Fibroblast of pulmonary artery (primary cell): ENCODE results near the gene CDH15.
A peak's percentile ranks its signal among the peaks of the same experiment; 100 is the strongest.
"Not testable (repeated sequence)": the region's sequence is repeated elsewhere in the genome, so short reads cannot be mapped to it uniquely, and the experiment has no call there.

Experiments used
- DNase-seq: peaks from one replicate; pipeline ENCODE4 v3.0.0-alpha.2; 2010; ENCODE audit warnings: low read depth
- H3K4me3 ChIP-seq: replicated peaks from 2 replicates; pipeline ENCODE4 v1.5.1; 2011; ENCODE audit warnings: low read depth, mild to moderate bottlenecking, control low read depth, low read length, moderate library complexity
- TF ChIP-seq, protein P1 (sequence below): IDR thresholded peaks from 2 replicates; pipeline ENCODE4 v1.5.1; 2011; ENCODE audit warnings: mild to moderate bottlenecking, control low read depth, low read length, inconsistent platforms; ENCODE audit errors: missing control alignments

The CDH15 gene

DNA sequence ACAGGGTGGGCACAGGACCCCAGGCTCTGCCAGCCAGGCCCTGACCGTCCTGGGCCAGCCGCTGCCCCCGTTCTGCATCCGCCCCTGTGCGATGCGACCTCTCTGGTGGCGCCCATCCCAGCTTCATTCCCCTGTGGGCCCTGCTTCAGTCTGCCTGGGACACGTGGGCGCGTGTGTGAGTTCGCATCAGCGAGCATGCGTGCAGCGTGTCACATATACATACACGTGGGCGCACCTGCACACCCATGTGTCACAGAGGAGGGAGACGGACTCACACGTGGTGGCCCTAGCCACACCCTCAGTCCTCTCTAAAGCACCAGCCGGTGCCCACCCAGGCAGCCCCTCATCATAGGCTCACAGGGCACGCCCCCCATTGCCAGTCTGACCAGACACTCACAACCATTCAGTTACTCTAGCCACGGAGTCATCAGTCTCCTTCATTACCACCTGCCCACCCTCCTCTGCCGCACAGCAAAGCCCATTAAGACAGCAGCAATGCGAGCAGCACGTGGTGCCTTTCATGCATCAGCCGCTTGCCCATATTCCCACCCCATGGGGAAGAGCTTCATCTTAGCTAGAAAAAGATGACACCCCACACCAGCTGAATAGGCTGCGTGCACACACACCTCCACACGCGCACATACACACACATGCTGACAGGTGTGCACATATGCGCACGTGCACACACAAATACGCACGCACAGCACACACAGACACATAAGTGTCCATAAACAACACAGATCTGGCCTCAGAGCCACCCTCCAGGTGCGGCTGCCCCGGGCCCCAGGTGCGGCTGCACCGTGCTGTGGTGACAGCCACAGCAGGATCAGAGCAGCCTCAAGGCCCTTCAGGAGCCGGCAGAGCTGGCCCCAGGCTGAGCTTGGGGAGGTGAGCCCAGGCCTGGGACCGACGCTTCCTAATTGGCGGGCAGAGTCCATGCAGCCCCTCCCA is 9.5 kb upstream of the CDH15 start:
- TF ChIP-seq, protein P1, sequence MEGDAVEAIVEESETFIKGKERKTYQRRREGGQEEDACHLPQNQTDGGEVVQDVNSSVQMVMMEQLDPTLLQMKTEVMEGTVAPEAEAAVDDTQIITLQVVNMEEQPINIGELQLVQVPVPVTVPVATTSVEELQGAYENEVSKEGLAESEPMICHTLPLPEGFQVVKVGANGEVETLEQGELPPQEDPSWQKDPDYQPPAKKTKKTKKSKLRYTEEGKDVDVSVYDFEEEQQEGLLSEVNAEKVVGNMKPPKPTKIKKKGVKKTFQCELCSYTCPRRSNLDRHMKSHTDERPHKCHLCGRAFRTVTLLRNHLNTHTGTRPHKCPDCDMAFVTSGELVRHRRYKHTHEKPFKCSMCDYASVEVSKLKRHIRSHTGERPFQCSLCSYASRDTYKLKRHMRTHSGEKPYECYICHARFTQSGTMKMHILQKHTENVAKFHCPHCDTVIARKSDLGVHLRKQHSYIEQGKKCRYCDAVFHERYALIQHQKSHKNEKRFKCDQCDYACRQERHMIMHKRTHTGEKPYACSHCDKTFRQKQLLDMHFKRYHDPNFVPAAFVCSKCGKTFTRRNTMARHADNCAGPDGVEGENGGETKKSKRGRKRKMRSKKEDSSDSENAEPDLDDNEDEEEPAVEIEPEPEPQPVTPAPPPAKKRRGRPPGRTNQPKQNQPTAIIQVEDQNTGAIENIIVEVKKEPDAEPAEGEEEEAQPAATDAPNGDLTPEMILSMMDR = no peak
- no peak overlapping the region for H3K4me3 ChIP-seq

DNA sequence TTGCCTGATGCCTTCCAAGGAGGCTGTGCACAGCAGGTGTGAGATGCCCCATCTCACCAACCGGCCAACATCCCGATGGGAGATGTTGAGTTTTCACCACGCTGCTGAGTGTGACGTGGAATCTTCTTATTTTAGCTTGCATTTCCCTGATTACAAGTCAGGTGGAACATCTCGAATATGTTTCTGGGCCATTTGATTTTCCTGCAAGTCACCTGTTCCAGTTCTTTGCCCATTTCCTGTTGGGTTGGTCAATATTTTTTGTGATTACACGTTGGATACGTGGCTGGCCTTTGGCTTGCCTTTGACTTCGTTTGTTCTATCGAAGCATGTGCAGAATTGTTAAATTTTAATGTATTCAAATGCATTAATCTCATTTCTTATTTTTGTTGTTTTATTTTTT is 8.3 kb upstream of the CDH15 start:
- TF ChIP-seq, protein P1 = no peak
- no peak overlapping the region for H3K4me3 ChIP-seq
- no peak for DNase-seq

More for the DNA sequence above, 9.5 kb upstream of the CDH15 start:
- DNase-seq = no peak

DNA sequence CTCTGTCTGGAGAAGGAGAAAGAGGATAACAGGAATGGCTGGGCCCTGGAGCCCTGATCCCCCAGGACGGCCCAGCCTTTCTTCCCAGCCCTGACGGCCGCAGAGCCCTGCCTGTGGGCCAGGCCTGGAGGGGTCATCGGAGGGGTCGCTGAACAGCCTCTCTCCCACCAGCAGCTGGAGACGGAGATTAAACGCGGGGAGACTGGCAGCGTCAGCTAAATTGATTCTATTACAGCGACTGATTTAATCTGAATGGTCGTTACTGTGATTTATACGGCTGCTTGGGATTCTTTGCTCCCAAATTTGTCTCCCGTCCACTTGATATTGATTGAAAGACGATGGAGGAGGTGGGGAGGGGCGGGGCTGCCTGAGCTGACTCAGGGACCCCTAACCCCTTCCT is 7.1 kb upstream of the CDH15 start:
- TF ChIP-seq, protein P1 = no peak
- H3K4me3 ChIP-seq = no peak overlapping the region
- no peak for DNase-seq

DNA sequence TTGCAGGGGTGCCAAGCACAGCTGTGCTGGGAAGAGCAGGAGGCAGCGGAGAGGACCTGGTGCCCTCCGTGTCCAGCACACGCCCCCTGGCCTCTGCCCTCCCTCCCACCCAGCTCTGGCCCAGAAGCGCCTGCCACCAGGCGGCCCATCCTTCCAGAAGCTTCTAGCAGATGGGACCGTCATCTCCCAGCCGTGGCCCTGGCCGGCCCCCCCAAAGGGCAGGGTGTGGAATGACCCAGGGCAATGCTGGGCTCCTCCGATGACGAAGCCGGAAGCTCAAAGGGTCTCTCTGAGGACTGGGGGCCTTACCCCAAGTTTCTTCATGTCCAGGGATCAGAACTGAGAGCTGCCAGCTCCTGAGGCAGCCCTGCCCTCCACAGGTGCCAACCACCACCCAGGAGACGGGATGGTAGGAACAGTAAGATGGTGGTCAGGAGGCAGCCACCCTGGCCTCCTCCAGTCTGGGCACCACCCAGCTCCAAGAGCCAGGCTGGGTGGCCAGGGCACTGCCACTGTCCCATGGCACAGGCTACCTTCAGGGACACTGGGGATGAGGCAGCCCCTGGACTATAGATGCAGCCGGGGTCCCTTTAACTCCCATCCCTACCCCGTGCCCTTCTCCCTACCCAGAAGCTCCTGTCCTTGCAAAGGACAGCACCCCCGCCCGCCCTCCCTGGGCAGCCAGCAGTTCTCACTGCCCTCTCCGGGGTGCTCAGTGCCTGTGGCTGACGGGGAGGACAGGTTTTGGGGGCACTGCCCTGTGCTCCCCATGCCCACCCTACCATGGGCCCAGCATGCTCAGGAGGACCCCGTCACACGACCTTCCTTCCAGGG is 6.5 kb upstream of the CDH15 start:
- TF ChIP-seq, protein P1 = no peak
- no peak for DNase-seq
- H3K4me3 ChIP-seq = no peak overlapping the region

DNA sequence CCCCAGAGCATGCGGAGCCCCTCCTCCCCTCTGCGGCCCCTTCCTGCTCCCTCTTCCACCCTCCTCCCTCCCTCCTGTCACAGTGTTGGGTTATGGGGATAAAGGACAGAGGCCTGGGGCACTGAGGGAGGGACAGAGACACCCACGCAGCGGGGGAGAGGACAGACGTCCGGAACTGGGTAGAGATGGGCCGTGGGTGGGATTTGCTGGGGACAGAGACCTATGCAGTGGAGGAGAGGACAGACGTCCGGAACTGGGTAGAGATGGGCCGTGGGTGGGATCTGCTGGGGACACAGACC is 5.9 kb upstream of the CDH15 start:
- not testable (repeated sequence) for DNase-seq, H3K4me3 ChIP-seq

DNA sequence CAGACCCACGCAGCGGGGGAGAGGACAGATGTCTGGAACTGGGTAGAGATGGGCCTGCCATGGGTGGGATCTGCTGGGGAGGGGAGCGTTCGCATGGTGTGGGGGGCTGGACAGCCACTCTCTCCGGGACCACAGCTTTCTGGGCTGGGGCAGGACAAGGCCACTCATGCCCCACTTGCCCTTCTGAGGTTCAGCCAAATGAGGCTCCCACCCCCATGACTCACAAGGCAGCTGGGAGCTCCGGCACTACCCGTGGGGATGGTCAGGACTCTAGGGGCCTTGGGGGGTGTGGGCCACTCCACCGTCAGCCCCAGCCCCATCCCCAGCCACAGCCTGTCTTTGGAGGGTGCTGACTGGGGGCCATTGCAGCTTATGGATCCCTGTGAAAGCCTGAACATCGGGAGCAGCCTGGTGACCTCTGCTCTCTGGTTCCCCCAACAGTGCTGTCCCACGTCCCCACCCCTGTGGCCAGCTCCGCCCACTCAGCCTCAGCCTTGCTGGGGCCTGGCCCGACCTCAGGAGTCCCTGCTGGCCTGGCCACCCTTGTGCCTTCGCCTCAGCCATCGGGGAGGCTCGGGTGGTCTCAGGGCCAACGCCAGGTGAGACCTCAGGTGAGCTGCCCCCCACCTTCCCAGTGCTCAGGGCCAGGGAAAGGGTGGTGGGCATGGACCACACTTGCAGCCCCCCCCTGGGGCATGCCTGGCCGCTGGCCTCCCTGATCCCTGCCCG is 4.7 kb upstream of the CDH15 start:
- TF ChIP-seq, protein P1 = no peak
- no peak for DNase-seq
- no peak overlapping the region for H3K4me3 ChIP-seq

DNA sequence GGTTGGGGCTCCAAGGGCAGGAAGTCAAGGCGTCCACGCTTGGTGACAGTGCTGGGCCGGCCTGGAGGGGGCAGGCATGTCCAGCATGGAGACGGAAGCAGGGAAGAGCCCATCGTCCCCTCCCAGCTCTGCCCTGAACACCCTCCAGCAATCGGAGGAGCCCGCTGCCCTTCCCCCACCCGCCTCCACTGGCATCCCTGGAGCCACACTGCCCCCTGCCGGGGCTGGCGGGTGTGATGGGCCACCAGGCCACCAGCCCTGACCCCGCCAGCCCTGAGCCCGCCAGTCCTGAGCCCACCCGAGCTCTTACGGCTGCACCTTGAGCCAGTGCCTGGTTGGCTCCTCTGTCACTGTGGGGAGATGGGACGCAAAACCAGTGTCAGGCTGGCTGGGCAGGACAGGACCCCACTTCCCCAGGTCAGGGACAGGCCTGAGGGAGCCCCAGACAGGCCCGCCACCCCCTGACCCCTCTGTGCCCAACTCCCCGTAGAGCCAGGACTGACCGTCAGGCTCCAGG is 4.1 kb upstream of the CDH15 start:
- peak; percentile 71 for DNase-seq
- TF ChIP-seq, protein P1 = peak; percentile 80
- no peak overlapping the region for H3K4me3 ChIP-seq
